ENCODE measurements around the gene POC1B. TPM values are rescaled to one million over a fixed set of nuclear protein-coding genes. Genes with fewer than 3 reads are reported as not detected.

POC1B gene
- total RNA-seq, 1 experiment from 2014 or later: 17.8 TPM

DNA sequence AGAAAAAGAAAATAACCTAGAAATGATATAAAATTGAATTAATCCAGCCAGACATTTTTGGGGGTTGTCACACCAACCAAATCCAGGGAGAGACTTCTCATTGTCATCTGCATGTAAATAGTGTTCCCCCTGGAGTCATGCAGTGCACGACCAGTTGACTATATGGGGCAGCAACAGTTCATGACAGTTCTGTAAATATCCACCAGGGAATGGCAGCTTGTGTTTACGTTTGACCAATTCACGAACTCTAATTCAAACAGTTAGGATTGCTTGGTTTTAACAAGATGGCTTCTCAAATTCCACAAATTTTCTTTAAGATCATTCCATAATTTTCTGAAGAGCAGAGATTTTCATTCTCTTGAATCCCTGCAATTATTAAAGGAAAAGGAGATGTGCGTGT, 130.1 kb downstream of the POC1B start (continued):
- TF ChIP-seq, protein P1, sequence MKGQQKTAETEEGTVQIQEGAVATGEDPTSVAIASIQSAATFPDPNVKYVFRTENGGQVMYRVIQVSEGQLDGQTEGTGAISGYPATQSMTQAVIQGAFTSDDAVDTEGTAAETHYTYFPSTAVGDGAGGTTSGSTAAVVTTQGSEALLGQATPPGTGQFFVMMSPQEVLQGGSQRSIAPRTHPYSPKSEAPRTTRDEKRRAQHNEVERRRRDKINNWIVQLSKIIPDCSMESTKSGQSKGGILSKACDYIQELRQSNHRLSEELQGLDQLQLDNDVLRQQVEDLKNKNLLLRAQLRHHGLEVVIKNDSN (CRISPR knock-in tag; IDR thresholded peaks at IDR 0.05): no peak
- TF ChIP-seq ZNF317 (CRISPR knock-in tag; IDR thresholded peaks at IDR 0.05; ENCODE audit: borderline replicate concordance, low read depth) (no peak), PRRX2 (CRISPR knock-in tag; IDR thresholded peaks at IDR 0.05) (no peak), CREM (CRISPR knock-in tag; IDR thresholded peaks at IDR 0.05) (no peak), MXD4 (CRISPR knock-in tag; IDR thresholded peaks at IDR 0.05; ENCODE audit: borderline replicate concordance) (no peak), FOXK1 (CRISPR knock-in tag; IDR thresholded peaks at IDR 0.05) (no peak)
- TF ChIP-seq, protein P2, sequence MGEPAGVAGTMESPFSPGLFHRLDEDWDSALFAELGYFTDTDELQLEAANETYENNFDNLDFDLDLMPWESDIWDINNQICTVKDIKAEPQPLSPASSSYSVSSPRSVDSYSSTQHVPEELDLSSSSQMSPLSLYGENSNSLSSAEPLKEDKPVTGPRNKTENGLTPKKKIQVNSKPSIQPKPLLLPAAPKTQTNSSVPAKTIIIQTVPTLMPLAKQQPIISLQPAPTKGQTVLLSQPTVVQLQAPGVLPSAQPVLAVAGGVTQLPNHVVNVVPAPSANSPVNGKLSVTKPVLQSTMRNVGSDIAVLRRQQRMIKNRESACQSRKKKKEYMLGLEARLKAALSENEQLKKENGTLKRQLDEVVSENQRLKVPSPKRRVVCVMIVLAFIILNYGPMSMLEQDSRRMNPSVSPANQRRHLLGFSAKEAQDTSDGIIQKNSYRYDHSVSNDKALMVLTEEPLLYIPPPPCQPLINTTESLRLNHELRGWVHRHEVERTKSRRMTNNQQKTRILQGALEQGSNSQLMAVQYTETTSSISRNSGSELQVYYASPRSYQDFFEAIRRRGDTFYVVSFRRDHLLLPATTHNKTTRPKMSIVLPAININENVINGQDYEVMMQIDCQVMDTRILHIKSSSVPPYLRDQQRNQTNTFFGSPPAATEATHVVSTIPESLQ (CRISPR knock-in tag; IDR thresholded peaks at IDR 0.05): no peak
- TF ChIP-seq, protein P3, sequence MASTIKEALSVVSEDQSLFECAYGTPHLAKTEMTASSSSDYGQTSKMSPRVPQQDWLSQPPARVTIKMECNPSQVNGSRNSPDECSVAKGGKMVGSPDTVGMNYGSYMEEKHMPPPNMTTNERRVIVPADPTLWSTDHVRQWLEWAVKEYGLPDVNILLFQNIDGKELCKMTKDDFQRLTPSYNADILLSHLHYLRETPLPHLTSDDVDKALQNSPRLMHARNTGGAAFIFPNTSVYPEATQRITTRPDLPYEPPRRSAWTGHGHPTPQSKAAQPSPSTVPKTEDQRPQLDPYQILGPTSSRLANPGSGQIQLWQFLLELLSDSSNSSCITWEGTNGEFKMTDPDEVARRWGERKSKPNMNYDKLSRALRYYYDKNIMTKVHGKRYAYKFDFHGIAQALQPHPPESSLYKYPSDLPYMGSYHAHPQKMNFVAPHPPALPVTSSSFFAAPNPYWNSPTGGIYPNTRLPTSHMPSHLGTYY (CRISPR knock-in tag; IDR thresholded peaks at IDR 0.05): no peak

DNA sequence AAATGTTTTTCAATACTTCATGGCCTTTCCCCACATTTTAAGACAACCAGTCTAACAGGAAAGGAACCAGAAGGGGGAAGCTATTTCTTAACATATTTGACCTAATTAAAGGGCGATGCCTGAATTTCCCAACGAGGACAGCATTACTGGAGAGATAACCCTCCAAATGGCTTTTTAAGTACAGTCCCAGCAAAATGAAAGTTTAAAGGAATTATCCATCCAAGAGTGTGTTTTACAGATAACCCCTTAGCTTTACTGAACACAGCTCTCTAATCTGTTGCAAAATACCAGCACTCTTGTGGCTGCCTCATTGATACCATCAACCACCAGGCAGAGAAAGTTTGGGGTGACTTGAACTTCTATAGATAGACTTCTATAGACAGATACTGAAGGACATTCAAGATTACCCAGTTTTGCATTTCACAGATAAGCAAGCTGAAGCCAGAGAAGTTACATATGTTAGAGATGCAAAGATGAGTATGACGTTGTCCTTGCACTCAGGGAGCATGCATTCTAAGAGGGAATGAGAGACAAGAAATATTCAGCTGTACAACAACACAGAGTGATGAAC, 132.2 kb downstream of the POC1B start:
- no peak overlapping the region for H3K4me3 Mint-ChIP-seq
- POLR2A ChIA-PET: no interaction called here
- no peaks in the 10 kb centered on the region; the same call in 1 of the 2 replicates for H3K36me3 Mint-ChIP-seq
- no peak overlapping the region for H3K27ac Mint-ChIP-seq
- CTCF ChIA-PET: no interaction called here
- H3K4me1 Mint-ChIP-seq: peaks cover 11% of the 10 kb centered on the region
- peaks cover 3% of the 10 kb centered on the region; the same call in 1 of the 2 replicates for H3K9me3 Mint-ChIP-seq
- no peak for DNase-seq (ENCODE audit: low spot score)
- no peak for ATAC-seq
- H3K27me3 Mint-ChIP-seq (ENCODE audit: low read depth): no peaks in the 10 kb centered on the region
- TF ChIP-seq CREM (CRISPR knock-in tag; IDR thresholded peaks at IDR 0.05) (no peak), GABPB1 (CRISPR knock-in tag; IDR thresholded peaks at IDR 0.05) (no peak), ZNF121 (CRISPR knock-in tag; IDR thresholded peaks at IDR 0.05) (no peak), FOXP1 (CRISPR knock-in tag; IDR thresholded peaks at IDR 0.05; ENCODE audit: borderline replicate concordance) (no peak), MXD4 (CRISPR knock-in tag; IDR thresholded peaks at IDR 0.05; ENCODE audit: borderline replicate concordance) (no peak), TEAD4 (CRISPR knock-in tag; IDR thresholded peaks at IDR 0.05) (no peak), ZNF263 (CRISPR knock-in tag; IDR thresholded peaks at IDR 0.05; ENCODE audit: low read depth) (no peak), ZNF219 (CRISPR knock-in tag; IDR thresholded peaks at IDR 0.05; ENCODE audit: borderline replicate concordance) (no peak), NR1H2 (CRISPR knock-in tag; IDR thresholded peaks at IDR 0.05) (no peak), RORB (CRISPR knock-in tag; IDR thresholded peaks at IDR 0.05) (no peak)
- TF ChIP-seq, protein P4, sequence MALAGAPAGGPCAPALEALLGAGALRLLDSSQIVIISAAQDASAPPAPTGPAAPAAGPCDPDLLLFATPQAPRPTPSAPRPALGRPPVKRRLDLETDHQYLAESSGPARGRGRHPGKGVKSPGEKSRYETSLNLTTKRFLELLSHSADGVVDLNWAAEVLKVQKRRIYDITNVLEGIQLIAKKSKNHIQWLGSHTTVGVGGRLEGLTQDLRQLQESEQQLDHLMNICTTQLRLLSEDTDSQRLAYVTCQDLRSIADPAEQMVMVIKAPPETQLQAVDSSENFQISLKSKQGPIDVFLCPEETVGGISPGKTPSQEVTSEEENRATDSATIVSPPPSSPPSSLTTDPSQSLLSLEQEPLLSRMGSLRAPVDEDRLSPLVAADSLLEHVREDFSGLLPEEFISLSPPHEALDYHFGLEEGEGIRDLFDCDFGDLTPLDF (CRISPR knock-in tag; IDR thresholded peaks at IDR 0.05): no peak
- TF ChIP-seq, protein P5, sequence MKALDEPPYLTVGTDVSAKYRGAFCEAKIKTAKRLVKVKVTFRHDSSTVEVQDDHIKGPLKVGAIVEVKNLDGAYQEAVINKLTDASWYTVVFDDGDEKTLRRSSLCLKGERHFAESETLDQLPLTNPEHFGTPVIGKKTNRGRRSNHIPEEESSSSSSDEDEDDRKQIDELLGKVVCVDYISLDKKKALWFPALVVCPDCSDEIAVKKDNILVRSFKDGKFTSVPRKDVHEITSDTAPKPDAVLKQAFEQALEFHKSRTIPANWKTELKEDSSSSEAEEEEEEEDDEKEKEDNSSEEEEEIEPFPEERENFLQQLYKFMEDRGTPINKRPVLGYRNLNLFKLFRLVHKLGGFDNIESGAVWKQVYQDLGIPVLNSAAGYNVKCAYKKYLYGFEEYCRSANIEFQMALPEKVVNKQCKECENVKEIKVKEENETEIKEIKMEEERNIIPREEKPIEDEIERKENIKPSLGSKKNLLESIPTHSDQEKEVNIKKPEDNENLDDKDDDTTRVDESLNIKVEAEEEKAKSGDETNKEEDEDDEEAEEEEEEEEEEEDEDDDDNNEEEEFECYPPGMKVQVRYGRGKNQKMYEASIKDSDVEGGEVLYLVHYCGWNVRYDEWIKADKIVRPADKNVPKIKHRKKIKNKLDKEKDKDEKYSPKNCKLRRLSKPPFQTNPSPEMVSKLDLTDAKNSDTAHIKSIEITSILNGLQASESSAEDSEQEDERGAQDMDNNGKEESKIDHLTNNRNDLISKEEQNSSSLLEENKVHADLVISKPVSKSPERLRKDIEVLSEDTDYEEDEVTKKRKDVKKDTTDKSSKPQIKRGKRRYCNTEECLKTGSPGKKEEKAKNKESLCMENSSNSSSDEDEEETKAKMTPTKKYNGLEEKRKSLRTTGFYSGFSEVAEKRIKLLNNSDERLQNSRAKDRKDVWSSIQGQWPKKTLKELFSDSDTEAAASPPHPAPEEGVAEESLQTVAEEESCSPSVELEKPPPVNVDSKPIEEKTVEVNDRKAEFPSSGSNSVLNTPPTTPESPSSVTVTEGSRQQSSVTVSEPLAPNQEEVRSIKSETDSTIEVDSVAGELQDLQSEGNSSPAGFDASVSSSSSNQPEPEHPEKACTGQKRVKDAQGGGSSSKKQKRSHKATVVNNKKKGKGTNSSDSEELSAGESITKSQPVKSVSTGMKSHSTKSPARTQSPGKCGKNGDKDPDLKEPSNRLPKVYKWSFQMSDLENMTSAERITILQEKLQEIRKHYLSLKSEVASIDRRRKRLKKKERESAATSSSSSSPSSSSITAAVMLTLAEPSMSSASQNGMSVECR (CRISPR knock-in tag; IDR thresholded peaks at IDR 0.05; ENCODE audit: borderline replicate concordance): no peak
- TF ChIP-seq, protein P6, sequence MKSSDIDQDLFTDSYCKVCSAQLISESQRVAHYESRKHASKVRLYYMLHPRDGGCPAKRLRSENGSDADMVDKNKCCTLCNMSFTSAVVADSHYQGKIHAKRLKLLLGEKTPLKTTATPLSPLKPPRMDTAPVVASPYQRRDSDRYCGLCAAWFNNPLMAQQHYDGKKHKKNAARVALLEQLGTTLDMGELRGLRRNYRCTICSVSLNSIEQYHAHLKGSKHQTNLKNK (CRISPR knock-in tag; IDR thresholded peaks at IDR 0.05): no peak
- TF ChIP-seq, protein P1 (CRISPR knock-in tag; IDR thresholded peaks at IDR 0.05): no peak
- TF ChIP-seq, protein P7, sequence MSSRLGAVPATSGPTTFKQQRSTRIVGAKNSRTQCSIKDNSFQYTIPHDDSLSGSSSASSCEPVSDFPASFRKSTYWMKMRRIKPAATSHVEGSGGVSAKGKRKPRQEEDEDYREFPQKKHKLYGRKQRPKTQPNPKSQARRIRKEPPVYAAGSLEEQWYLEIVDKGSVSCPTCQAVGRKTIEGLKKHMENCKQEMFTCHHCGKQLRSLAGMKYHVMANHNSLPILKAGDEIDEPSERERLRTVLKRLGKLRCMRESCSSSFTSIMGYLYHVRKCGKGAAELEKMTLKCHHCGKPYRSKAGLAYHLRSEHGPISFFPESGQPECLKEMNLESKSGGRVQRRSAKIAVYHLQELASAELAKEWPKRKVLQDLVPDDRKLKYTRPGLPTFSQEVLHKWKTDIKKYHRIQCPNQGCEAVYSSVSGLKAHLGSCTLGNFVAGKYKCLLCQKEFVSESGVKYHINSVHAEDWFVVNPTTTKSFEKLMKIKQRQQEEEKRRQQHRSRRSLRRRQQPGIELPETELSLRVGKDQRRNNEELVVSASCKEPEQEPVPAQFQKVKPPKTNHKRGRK (CRISPR knock-in tag; IDR thresholded peaks at IDR 0.05; ENCODE audit: borderline replicate concordance): no peak
- TF ChIP-seq, protein P8, sequence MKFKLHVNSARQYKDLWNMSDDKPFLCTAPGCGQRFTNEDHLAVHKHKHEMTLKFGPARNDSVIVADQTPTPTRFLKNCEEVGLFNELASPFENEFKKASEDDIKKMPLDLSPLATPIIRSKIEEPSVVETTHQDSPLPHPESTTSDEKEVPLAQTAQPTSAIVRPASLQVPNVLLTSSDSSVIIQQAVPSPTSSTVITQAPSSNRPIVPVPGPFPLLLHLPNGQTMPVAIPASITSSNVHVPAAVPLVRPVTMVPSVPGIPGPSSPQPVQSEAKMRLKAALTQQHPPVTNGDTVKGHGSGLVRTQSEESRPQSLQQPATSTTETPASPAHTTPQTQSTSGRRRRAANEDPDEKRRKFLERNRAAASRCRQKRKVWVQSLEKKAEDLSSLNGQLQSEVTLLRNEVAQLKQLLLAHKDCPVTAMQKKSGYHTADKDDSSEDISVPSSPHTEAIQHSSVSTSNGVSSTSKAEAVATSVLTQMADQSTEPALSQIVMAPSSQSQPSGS (CRISPR knock-in tag; IDR thresholded peaks at IDR 0.05; ENCODE audit: borderline replicate concordance, low read depth): no peak

Measured in WTC11 (cell line).